Stimulated activated effector memory CD8-positive, alpha-beta T cell treated with anti-CD3 and anti-CD28 coated beads, Interleukin-12 subunit alpha, Interleukin-12 subunit beta, amount 100 ng/mL, for 72 hours (primary cell): Measurements from ENCODE around the gene CPLX1.
"Not testable (repeated sequence)": the region's sequence is repeated elsewhere in the genome, so short reads cannot be mapped to it uniquely, and the experiment has no call there.

Experiments used
- ATAC-seq: fragments of 150-1000 bp; cut with Tn5 transposase; 2 replicates; pipeline ENCODE4 v1.10.0; 2021
- DNase-seq, 2 donors: peaks; one replicate each; pipeline ENCODE4 v3.0.0; 2021 to 2022; ENCODE audit warnings: low spot score in 2 of 2
- H3K27ac Mint-ChIP-seq: one replicate; pipeline ENCODE4 v1.8.0; 2022; ENCODE audit warnings: mild to moderate bottlenecking, mixed read lengths
- H3K36me3 Mint-ChIP-seq: one replicate; pipeline ENCODE4 v1.8.0; 2022; ENCODE audit warnings: mild to moderate bottlenecking, mixed read lengths
- H3K4me1 Mint-ChIP-seq: one replicate; pipeline ENCODE4 v1.8.0; 2022; ENCODE audit warnings: mixed read lengths
- H3K4me3 Mint-ChIP-seq: one replicate; pipeline ENCODE4 v1.8.0; 2022; ENCODE audit warnings: mild to moderate bottlenecking, mixed read lengths
- H3K9me3 Mint-ChIP-seq: one replicate; pipeline ENCODE4 v1.8.0; 2022; ENCODE audit warnings: mixed read lengths

The CPLX1 gene

DNA sequence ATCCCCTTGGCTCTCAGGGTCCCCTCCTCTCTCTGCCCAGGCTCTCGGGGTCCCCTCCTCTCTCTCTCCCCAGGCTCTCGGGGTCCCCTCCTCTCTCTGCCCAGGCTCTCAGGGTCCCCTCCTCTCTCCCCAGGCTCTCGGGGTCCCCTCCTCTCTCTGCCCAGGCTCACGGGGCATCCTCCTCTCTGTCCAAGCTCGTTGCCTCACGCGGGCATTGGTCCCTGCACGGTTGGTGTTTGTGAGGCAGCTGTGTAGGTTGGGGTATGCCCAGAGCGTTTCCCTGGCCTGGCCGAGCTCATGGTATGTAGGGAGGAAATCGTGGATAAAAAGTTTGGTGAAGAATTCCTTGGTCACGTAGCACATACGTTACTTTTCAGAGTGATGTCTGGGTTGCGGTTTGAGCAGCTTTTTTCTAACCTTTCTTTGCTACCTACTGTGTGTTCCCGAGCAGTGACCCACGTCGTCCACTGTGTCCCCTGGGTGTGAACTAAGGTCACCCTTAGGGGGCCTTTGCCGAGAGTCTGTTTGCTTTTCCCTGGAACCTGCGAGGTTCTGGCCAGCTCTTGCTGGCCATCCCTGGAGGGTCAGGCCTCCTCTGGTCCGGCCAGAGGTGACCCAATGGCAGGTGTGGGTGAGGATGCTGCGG, 83.7 kb downstream of the CPLX1 start:
- DNase-seq (no peak), ATAC-seq (peak; percentile 22)
- peaks cover 6% of the 10 kb centered on the region for H3K4me1 Mint-ChIP-seq
- H3K4me3 Mint-ChIP-seq, result no peak overlapping the region
- no peaks in the 10 kb centered on the region for H3K9me3 Mint-ChIP-seq
- H3K36me3 Mint-ChIP-seq, result peaks cover 50% of the 10 kb centered on the region
- peak overlapping the region; percentile 37 for H3K27ac Mint-ChIP-seq

- no peak overlapping the region for H3K27ac Mint-ChIP-seq
- H3K4me3 Mint-ChIP-seq, result no peak overlapping the region
- H3K9me3 Mint-ChIP-seq, result no peaks in the 10 kb centered on the region
- no peak for DNase-seq
- H3K36me3 Mint-ChIP-seq, result peaks cover 58% of the 10 kb centered on the region
- peaks cover 6% of the 10 kb centered on the region for H3K4me1 Mint-ChIP-seq
- ATAC-seq, result no peak
Observed at GRCh38 chr4:740656-741282, 85.2 kb downstream of the CPLX1 start.

- H3K27ac Mint-ChIP-seq, result no peak overlapping the region
- peaks cover 65% of the 10 kb centered on the region for H3K36me3 Mint-ChIP-seq
- H3K4me3 Mint-ChIP-seq, result no peak overlapping the region
- peaks cover 6% of the 10 kb centered on the region for H3K4me1 Mint-ChIP-seq
- ATAC-seq (no peak), DNase-seq (no peak)
- no peaks in the 10 kb centered on the region for H3K9me3 Mint-ChIP-seq
Observed at GRCh38 chr4:740011-740410, 85.9 kb downstream of the CPLX1 start.

DNA sequence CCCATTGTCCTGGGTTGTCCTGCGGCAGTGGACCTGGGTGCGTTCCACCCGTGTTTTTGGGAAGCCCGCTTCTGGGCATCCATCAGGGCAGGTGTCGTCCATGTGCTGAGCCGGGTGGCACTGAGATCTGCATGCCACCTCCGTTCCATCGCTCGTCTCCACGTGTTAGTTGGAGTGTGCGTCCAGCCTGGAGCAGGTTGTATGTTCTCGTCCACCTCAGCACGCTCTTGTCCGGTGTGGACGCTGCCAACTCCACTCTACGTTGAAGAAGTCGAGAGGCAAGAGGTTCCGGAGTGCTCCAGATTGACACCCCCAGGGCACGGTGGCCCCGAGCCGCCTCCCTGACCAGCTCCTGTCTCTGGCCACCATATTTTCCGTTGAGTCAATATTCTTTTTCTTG, 86.4 kb downstream of the CPLX1 start:
- H3K36me3 Mint-ChIP-seq, result peaks cover 68% of the 10 kb centered on the region
- no peak overlapping the region for H3K27ac Mint-ChIP-seq
- no peak overlapping the region for H3K4me3 Mint-ChIP-seq
- ATAC-seq, result no peak
- no peaks in the 10 kb centered on the region for H3K9me3 Mint-ChIP-seq
- H3K4me1 Mint-ChIP-seq, result peaks cover 6% of the 10 kb centered on the region
- no peak for DNase-seq

GRCh38 chr4:738781-739280, 87.1 kb downstream of the CPLX1 start:
- ATAC-seq (no peak), DNase-seq (no peak)
- Mint-ChIP-seq H3K4me1 (peaks cover 6% of the 10 kb centered on the region), H3K36me3 (peaks cover 68% of the 10 kb centered on the region), H3K4me3 (no peak overlapping the region), H3K27ac (no peak overlapping the region), H3K9me3 (no peaks in the 10 kb centered on the region)

GRCh38 chr4:736561-736960, 89.4 kb downstream of the CPLX1 start:
- H3K4me3 Mint-ChIP-seq, ATAC-seq: not testable (repeated sequence)
- H3K36me3 Mint-ChIP-seq, result peaks cover 66% of the 10 kb centered on the region

GRCh38 chr4:735583-735982, 90.3 kb downstream of the CPLX1 start:
- H3K4me3 Mint-ChIP-seq, result no peak overlapping the region
- H3K4me1 Mint-ChIP-seq, result no peaks in the 10 kb centered on the region
- DNase-seq (no peak), ATAC-seq (no peak)
- no peaks in the 10 kb centered on the region for H3K9me3 Mint-ChIP-seq
- H3K36me3 Mint-ChIP-seq, result peaks cover 66% of the 10 kb centered on the region
- H3K27ac Mint-ChIP-seq, result no peak overlapping the region

More at GRCh38 chr4:736561-736960, 89.4 kb downstream of the CPLX1 start:
- H3K9me3 Mint-ChIP-seq, H3K4me1 Mint-ChIP-seq, DNase-seq, H3K27ac Mint-ChIP-seq: not testable (repeated sequence)
